H1 (cell line): ENCODE data around the gene WDR43. TPM values are rescaled to one million over a fixed set of nuclear protein-coding genes. Genes with fewer than 3 reads are reported as not detected.

Experiments
- ASH2L ChIP-seq: fragments of 200-600, 300-600 bp; sonication (generic); IDR thresholded peaks from one replicate; pipeline ENCODE4 v1.7.1; 2017; ENCODE audit warnings: low read length
- ATF3 ChIP-seq: IDR thresholded peaks from 2 replicates; pipeline ENCODE4 v1.6.1; 2011; ENCODE audit warnings: low read depth, mild to moderate bottlenecking, low read length; ENCODE audit not compliant: insufficient read depth
- CEBPB ChIP-seq: IDR thresholded peaks from 2 replicates; pipeline ENCODE4 v1.6.1; 2012; ENCODE audit warnings: low read depth, low read length
- CHD1 ChIP-seq: IDR thresholded peaks from 2 replicates; pipeline ENCODE4 v1.6.1; 2012; ENCODE audit warnings: low read depth, low read length, improper control_type of control experiment
- CREB1 ChIP-seq: IDR thresholded peaks from 2 replicates; pipeline ENCODE4 v1.6.1; 2012; ENCODE audit warnings: inconsistent platforms
- CTBP2 ChIP-seq: IDR thresholded peaks from 2 replicates; pipeline ENCODE4 v1.7.0; 2011; ENCODE audit warnings: borderline replicate concordance, mild to moderate bottlenecking, moderate library complexity, mixed read lengths, low read length; ENCODE audit not compliant: insufficient read depth, insufficient read length
- CTCF ChIP-seq, 3 experiments: IDR thresholded peaks; 1 replicate in 2 of 3; 2 replicates in 1 of 3; pipeline versions ENCODE4 v1.5.1 to v1.6.1; 2011; ENCODE audit warnings: low read length in 3 of 3, mild to moderate bottlenecking in 3 of 3, inconsistent platforms in 2 of 3, low read depth in 1 of 3, moderate library complexity in 1 of 3; ENCODE audit not compliant: insufficient read depth in 1 of 3; ENCODE audit errors: control extremely low read depth in 1 of 3
- EZH2 ChIP-seq: fragments of 200-600 bp; sonication (generic); IDR thresholded peaks from 2 replicates; pipeline ENCODE4 v1.7.1; 2012; ENCODE audit warnings: low read depth, mild to moderate bottlenecking, moderate library complexity, low read length, inconsistent platforms; ENCODE audit not compliant: severe bottlenecking
- HDAC2 ChIP-seq, 2 experiments: fragments of 300-600 bp in 1 of 2; sonication (generic) in 1 of 2; IDR thresholded peaks; 2 replicates each; pipeline ENCODE4 v1.6.1; 2011 to 2012; ENCODE audit warnings: low read depth in 2 of 2, low read length in 2 of 2, mild to moderate bottlenecking in 2 of 2, moderate library complexity in 2 of 2, borderline replicate concordance in 1 of 2, inconsistent platforms in 1 of 2
- KDM1A ChIP-seq: fragments of 200-600, 300-600 bp; sonication (generic); IDR thresholded peaks from 2 replicates; pipeline ENCODE4 v1.7.1; 2016; ENCODE audit warnings: mild to moderate bottlenecking, low read length, borderline replicate concordance
- KDM4A ChIP-seq: IDR thresholded peaks from one replicate; pipeline ENCODE4 v1.7.1; 2012; ENCODE audit warnings: low read depth, mild to moderate bottlenecking, moderate library complexity, low read length, inconsistent platforms; ENCODE audit not compliant: severe bottlenecking
- MAFK ChIP-seq: IDR thresholded peaks from 2 replicates; pipeline ENCODE4 v1.6.1; 2012; ENCODE audit warnings: low read depth, mild to moderate bottlenecking, improper control_type of control experiment, low read length
- POLR2A ChIP-seq, 2 experiments: IDR thresholded peaks; 1 replicate in 1 of 2; 2 replicates in 1 of 2; pipeline ENCODE4 v1.6.1; 2011; ENCODE audit warnings: low read depth in 2 of 2, low read length in 2 of 2, mild to moderate bottlenecking in 2 of 2; ENCODE audit errors: control extremely low read depth in 1 of 2
- RXRA ChIP-seq: IDR thresholded peaks from 2 replicates; pipeline ENCODE4 v1.6.1; 2011; ENCODE audit warnings: low read depth, mild to moderate bottlenecking, low read length, moderate library complexity; ENCODE audit not compliant: insufficient read depth
- SAP30 ChIP-seq: fragments of 300-600 bp; sonication (generic); IDR thresholded peaks from 2 replicates; pipeline ENCODE4 v1.7.1; 2012; ENCODE audit warnings: low read length, moderate library complexity, mild to moderate bottlenecking, inconsistent platforms; ENCODE audit not compliant: insufficient read depth, insufficient replicate concordance
- SIRT6 ChIP-seq: IDR thresholded peaks from one replicate; pipeline ENCODE4 v1.7.1; 2012; ENCODE audit warnings: low read length, inconsistent platforms
- SRF ChIP-seq: IDR thresholded peaks from 2 replicates; pipeline ENCODE4 v1.6.1; 2011; ENCODE audit warnings: mild to moderate bottlenecking, low read depth, low read length, moderate library complexity
- TAF1 ChIP-seq: IDR thresholded peaks from 2 replicates; pipeline ENCODE4 v1.6.1; 2011; ENCODE audit warnings: mild to moderate bottlenecking, low read depth, low read length
- YY1 ChIP-seq: IDR thresholded peaks from 2 replicates; pipeline ENCODE4 v1.6.1; 2011; ENCODE audit warnings: low read depth, mild to moderate bottlenecking, low read length
- polyA plus RNA-seq, 7 experiments: library from polyadenylated mRNA; depleted of rRNA in 3 of 7; stranded (reverse) in 5 of 7; unstranded in 2 of 7; fragments of >200 nt in 5 of 7; fragments of 200-250 nt in 2 of 7; gene quantifications; 1 replicate in 5 of 7; 2 replicates in 1 of 7; 4 replicates in 1 of 7; pipeline versions ENCODE4 v1.2.1 to v1.2.3, GENCODE V29; 2011 to 2013; ENCODE audit warnings: missing spikeins in 2 of 7, mixed read lengths in 2 of 7
- total RNA-seq: library from RNA; stranded (reverse); fragmentation: NEBNext Ultra II Directional; extraction: Animal tissue kit (Norgen Biotek cat#: 25700); gene quantifications from 2 replicates; pipeline ENCODE4 v1.2.1, GENCODE V29; 2021

The WDR43 gene
- total and polyA plus RNA-seq, 2 of the 8 experiments (the other 6 are each of a cell fraction or from before 2014, with no cell fraction given) = 57.8 to 142 TPM

DNA sequence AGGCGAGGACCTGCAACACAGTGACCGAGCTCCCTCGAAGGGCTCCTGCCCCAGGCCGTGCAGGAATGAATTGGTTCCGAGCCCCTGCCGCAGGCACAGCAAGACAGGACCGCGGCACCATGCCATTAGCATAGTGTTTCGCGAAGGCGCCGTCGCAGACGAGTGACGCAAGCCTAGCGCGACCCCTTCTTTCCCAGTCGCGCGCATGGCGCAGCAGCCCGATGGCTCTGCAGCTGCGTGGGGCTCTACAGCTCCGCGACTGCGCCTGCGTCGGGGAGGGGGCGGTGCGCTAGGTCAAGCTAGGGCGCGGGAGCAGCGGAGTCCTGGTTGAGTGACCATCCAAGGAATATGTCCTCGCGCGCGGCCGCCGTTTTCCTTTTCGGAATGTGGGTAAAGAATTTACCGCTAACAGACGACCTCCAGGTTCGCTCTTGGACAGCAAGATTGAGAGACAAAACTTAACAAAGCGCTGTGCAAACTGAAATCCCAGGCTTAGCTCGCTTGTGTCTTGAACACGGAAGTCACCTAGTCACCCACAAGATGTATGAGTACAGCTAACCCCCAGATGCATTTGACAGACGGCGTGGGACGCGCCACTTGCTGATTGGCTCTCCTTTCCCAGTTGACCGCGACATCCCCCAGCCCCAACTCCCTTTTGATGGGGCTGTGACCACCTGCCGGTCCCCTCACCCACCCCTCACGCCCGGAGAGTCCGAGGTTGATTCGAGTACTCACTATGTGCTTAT, 24.1 kb upstream of the WDR43 start, which contains the start of gene TRMT61B (continued):
- TF ChIP-seq ATF3 (peak; percentile 99), EZH2 (no peak), ASH2L (peak; percentile 99), KDM4A (peak; percentile 100), KDM1A (no peak), TAF1 (peak; percentile 97), CEBPB (no peak), SAP30 (peak; percentile 18), YY1 (peak; percentile 84), MAFK (no peak), SRF (peak; percentile 96), CHD1 (no peak), CTBP2 (no peak), POLR2A (IDR thresholded peaks at IDR 0.05; ENCODE audit: control extremely low read depth in 1 of 2, low read depth in 2 of 2, low read length in 2 of 2) (peak; percentile 96), SIRT6 (no peak), HDAC2 (IDR thresholded peaks at IDR 0.05; ENCODE audit: borderline replicate concordance in 1 of 2, low read depth in 2 of 2, low read length in 2 of 2) (peak in 1 of 2 experiments; percentile 92; a peak in 2 of 4 replicates), CREB1 (peak; percentile 100), RXRA (no peak), CTCF (IDR thresholded peaks at IDR 0.05; ENCODE audit: control extremely low read depth in 1 of 3, insufficient read depth in 1 of 3, low read depth in 1 of 3, low read length in 3 of 3) (no peak)
